Ramos (cell line): ENCODE data around the gene PDPK1.

Source experiments
- in situ Hi-C: fragments of 300-500 bp; cut with MboI; formaldehyde crosslinking; loops from one replicate; pipeline ENCODE4 v1.14.3; 2022; ENCODE audit warnings: low sequenced_read_pairs; ENCODE audit not compliant: unreplicated experiment

Gene PDPK1

DNA sequence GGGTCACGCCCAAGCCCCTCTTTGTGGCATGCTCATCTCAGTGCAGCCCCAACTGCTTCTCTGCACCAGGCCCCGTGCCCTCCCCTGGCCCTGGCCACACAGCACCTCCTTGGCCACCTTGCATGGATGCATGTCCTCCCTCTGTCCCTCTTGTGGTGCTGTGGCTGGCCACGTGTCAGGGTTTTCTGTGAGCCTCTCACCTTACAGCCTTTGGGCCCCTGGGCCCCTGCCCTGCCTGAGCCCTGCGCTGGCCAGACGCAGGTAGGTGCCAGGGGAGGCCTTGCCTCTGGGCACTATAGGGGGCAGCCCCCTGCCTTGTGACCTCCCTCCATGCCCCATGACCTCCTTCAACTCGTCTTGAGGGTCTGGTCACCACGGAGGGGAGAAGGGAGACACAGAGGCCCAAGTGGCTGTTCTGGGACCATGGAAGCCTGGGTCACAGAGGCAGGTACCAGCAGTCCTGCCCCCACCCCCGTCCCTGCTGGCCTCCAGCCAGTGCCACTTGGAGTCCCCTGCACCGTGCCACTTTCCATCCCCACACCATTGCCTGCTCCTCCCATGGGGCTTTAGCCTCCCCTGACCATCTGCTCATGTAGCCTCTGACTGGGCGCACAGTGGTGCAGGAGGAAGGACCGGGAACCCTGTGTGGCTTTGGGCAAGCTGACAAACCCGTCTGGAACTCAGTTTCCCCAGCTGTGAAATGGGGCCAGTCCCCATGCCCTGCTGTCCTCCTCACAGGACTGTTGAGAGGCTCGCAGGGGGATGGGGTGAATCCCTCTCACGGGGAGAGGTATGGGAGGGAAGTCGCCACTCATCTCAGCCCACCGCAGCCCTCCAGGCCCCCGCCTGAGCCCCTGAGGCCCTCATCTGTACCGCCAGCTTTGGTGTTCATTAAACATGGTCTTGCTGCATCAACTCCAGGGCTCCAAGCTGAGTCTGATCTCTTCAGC is 35.6 kb upstream of the PDPK1 start:
- in situ Hi-C loops = loop anchor here (25.0 kb wide), 1 partner anchor 490 kb away; the partner anchor contains the start of genes NPW and ZNF598

DNA sequence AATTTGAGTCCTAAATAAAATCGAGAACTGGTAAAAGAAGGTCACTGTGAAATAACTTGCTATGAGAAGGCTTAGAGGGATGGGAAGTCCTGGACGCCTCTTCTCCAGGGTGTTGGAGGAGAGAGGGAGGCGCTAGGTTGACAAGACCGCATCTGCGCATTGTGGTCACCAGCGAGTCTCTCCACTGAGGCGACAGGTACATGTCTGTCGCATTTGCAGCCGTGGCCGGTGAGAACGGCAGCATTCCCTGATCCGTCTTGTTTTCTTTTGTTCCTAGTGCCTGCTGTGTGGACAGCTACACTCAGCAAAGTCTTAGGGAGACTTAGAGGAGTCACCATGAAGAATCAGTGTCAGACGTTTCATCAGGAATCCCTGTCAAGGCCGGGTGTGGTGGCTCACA is 32.1 kb upstream of the PDPK1 start:
- in situ Hi-C loops = loop anchor here (25.0 kb wide), 1 partner anchor 493 kb away; the partner anchor contains the start of genes NPW and ZNF598

DNA sequence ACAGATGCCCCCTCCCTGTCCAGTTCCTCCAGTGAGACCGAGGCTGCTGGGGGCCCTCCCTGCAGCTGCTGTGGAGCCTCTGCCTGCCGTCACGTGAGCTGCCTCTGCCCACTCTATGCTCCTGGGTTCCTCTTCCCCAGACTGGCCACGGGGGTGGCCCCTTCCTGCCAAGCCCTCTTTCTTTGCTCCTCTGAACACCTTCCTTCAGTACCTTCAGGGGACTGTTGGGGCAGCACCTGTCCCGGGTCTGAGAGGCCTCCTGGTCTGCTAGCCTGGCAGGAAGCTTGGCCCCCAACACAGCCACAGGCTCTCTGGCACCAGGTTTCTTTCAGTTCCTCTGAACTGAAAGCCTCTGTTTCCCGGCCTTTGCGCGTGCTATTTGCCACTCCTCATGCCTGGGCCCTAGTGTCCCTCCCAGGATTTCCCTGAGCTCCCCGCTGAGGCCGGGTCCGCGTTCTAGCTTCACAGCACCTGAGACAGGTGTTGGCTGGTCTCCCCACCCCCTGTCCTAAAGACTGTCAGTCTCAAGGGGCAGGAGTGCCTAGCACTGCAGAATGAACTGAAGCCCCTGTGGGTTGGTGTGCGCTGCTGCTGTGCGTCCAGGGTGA is 30.7 kb upstream of the PDPK1 start:
- in situ Hi-C loops = loop anchor here (25.0 kb wide), 1 partner anchor 495 kb away; the partner anchor contains the start of genes NPW and ZNF598

DNA sequence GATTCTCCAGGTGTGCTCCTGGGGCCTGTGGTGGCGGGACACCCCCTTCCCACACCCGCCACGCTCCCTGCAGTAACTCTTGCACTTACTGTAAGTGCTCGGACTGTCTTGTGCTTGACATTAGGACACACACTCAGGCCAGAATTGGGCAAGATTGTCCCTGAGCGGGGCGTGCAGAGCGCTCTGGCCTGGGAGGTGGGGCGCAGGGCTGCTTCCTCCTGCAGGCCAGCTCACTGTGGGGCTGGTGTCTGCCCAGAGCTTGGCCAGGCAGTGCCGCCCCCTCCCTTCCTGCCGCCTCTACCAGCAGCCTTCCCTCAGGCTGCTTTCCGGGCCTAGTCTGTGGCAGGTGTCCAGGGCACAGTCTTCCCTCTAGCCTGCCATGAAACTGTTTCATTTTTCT is 30.2 kb upstream of the PDPK1 start:
- in situ Hi-C loops = loop anchor here (25.0 kb wide), 1 partner anchor 495 kb away; the partner anchor contains the start of genes NPW and ZNF598

DNA sequence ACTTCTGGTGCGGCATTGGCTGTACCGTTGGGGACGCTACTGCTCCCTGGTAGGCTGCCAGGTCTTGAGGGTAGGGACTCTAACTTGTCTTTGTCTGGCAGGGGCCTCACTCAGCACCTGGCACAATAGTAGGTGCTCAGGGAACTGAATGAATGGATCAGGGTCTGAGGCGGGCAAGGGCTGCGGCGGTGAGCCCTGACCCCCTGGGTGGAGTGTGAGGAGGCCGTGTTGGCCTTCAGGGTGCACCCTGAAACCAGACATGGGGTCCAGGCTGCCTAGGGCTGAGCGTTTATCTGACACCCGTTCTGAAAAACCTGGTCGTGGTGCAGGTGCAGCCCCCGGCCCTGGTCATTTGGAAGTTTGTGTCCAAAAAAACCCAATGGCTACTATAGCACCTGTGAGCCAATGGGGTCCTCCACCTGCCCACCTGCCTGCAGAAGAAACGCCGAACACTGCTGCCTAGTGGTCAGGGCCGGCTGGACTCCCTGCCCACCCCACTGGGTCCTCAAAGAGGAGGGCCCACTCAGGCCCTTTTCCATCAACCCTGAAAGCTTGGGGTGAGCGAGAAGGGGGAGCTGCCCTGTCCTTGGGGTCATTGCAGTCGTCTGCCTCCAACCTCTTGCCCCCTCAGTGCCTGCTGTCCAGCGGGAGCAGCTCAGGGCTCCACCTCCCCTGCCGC is 29.0 kb upstream of the PDPK1 start:
- in situ Hi-C loops = loop anchor here (25.0 kb wide), 1 partner anchor 497 kb away; the partner anchor contains the start of genes NPW and ZNF598

DNA sequence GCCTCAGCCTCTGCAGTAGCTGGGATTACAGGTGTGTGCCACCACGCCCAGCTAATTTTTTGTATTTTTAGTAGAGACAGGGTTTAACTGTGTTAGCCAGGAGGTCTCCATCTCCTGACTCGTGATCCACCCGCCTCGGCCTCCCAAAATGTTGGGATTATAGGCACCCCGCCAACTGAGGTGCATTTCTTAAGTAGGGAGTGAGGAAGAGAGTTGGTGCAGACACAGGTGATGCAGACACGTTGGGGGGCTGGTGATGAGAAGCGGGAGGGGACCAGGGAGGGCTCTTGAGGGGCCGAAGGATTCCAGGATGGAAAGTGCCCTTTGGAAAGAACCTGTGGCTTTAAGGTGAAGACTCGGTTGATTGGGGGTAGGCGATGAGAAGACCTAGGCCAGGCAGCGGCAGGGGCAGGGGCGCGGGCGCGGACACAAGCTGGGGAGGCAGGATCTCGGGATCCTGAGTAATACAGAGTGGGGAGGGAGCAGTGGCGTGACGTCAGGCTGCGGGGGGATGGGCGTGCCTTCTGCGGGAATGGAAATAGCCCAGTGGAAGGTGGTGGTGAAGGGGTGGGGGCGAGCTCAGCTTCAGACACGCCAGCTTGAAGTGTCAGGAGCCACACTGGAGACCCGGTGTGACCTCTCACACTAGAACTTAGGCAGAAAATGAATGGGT is 26.6 kb upstream of the PDPK1 start:
- in situ Hi-C loops = loop anchor here (25.0 kb wide), 1 partner anchor 499 kb away; the partner anchor contains the start of genes NPW and ZNF598

DNA sequence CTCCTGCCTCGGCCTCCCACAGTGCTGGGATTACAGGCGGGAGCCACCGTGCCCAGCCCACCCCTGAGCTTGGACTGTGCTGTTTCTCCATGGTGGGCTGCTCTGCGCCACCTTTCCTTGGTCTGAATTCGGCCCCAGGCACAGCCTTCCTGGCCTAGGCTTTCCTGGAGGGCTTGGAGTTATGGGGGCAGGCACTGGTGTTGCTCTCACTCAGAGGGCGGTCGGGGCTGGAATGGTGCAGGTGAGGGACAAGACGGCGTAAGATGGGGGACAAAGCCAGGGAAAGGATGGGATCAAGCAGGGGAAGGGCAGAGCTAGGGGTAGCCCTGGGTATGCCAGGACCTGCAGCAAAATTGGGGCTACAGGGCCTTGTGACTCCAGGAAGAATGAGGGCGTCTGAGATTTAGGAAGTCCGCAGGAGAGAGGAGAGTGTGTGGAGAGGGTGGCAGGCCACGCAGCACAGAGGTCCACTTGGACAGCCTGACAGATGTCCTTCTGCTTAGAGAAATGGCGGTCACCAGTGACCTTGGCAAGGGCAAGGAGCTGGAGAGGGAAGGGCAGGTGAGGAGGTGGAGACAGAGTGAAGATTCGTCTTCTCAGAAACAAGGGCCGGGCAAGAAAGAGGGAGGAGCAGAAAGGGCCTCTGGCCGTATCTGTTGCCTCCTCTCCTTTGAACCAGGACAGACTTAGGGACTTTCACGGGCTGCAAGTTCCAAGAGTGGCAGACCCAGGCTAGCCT is 25.7 kb upstream of the PDPK1 start:
- in situ Hi-C loops = loop anchor here (25.0 kb wide), 1 partner anchor 500 kb away; the partner anchor contains the start of genes NPW and ZNF598

DNA sequence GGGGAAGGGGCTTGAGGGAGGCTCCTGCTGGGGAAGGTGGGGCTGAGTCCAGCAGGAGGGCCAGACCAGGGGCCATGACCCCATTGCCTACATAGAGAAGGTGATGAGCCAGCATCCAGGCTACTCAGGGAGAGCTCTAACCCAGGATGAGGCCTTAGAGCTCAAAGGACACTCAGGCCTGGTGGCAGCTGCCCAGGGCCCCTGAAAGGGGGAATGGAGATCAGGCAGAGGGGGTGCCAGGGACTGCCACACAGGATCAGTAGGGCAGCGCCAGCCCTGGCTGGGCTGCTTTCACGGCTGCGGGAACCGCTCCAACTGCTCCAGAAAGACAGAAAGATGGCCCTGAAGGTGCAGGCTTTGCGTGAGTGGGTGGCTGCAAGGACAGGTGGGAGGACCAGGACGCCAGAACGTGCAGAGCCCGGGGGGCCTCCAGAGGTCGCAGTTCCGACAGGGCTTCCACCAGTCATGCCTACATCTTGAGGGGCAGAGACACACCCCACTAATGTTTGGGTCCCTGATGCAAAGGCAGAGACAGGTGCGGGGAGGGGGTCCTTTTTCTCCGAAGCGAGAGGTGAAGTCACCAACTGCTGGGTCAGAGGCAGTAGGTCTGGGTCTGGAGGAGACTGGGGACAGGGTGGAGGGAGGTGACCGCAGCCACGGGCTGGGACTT is 25.0 kb upstream of the PDPK1 start:
- in situ Hi-C loops = loop anchor here (25.0 kb wide), 1 partner anchor 501 kb away; the partner anchor contains the start of genes NPW and ZNF598

DNA sequence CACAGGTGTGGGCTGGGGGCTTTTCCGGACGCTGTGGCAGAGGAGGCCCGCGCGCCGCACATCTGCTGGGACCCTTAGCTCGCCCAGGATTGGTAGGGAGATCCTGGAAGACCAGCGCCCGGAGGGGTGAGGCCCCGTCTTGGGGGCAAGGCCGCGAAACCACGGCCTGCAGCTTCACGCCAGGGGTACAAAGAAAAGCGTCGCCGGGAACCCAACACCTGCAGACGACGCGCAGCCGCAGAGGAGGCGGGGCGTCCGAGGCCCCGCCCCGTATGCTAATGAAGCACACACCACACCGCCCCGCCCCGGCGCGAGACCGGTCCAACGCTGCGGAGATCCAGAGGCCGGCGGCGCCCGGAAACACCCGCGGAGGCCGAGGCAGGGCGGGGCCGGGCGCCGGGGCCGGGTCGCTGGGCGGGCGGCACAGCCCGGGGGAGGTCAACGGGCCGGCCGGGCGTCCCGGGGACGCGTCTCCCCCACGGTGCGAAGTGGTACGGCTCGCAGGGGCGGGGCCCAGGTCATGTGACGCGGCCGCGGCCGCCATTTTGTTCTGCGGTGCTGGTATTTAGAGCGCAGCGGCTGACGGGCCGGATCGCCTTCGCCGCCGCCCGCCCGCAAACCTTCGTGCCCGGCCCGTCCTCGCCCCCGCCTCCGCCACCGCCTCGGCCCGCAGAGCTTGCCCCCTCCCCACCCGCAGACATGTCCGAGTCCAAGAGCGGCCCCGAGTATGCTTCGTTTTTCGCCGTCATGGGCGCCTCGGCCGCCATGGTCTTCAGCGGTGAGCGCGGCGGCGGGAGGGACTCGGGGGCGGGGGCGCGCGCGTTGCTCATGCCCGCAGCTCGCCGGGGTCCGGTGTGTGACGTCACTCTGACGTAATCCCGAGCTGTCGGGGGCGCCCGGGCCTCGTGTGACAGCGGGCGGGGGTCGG is 24.2 kb upstream of the PDPK1 start, which contains the start of gene ATP6V0C:
TSS of gene ATP6V0C (plus strand) at position 548 of the 928 bp plus-strand sequence. CDS start at position 700, 152 bp downstream.
- in situ Hi-C loops = loop anchor here (25.0 kb wide), 1 partner anchor 501 kb away; the partner anchor contains the start of genes NPW and ZNF598

DNA sequence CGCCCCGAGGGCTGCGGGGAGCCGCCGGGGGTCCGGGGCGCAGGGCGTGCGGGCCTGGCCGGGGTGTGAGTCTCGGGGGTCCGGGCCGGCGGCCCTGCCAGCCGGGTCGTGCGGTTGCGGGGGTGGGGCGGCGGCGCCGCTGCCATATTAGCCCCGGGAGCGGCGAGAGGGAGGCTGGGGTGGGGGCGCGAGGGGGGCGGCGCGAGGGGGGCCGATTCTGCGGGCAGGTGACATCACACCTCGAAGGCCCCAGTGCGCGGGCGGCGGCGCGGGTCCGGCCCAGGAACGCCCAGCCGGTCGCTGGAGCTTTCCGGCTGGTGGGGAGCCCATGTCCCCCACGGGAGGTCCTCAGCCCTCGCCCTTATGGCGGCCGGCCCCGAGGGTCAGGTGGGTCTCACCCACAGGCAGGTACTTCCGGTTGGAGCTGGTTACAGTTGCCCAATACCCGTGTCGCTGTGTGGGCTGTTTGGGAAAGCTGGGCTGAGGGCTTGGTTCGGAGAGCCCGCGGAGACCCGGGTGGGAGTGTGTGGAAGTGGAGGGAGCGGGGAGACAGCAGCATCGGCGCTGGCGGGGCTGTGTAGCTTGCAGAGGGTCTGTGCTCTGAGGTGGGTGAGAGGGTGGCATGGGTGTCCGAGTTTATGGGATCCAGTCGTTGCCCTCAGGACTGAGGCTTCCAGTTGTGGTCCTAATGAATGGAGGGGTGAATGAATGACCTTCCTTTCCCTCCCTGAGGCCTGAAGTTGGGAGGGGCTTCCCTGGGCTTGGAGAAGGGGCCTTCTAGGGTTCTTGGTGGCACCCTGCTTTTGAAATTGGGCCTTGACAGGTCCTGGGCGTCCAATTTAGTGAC is 23.3 kb upstream of the PDPK1 start:
- in situ Hi-C loops = loop anchor here (25.0 kb wide), 1 partner anchor 502 kb away; the partner anchor contains the start of genes NPW and ZNF598

DNA sequence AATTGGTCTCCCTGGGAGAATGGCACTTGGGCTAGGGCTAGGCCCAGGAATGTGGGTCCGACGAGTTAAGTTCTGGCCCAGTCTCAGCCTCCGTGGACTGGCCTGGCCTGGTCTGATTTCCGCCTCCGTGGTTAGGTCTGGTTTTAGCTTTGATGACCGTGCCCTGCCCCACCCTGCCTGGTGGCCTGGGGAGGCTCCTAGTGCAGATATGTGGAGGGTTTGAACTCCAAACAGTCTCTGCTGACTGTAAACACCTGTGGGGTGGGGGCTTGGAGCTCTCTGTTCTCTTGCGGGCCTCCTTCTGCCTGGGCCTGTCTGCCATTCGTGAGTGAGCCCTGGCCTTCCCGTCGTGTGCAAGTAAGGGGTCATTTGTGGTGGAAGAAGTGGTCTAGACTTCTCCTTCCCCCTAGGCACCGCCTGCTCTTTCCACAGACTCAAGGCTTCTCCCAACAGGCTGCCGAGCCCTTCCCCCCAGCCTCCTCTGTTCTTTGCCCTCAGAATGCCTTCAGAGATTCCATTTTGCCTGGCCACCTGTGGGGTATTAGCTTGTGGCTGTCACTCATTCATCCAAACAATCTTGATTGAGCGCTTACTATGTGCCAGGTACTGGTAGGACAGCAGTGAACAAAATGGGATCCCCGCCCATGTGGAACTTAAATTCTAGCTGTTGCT is 22.5 kb upstream of the PDPK1 start:
- in situ Hi-C loops = loop anchor here (25.0 kb wide), 1 partner anchor 503 kb away; the partner anchor contains the start of genes NPW and ZNF598

DNA sequence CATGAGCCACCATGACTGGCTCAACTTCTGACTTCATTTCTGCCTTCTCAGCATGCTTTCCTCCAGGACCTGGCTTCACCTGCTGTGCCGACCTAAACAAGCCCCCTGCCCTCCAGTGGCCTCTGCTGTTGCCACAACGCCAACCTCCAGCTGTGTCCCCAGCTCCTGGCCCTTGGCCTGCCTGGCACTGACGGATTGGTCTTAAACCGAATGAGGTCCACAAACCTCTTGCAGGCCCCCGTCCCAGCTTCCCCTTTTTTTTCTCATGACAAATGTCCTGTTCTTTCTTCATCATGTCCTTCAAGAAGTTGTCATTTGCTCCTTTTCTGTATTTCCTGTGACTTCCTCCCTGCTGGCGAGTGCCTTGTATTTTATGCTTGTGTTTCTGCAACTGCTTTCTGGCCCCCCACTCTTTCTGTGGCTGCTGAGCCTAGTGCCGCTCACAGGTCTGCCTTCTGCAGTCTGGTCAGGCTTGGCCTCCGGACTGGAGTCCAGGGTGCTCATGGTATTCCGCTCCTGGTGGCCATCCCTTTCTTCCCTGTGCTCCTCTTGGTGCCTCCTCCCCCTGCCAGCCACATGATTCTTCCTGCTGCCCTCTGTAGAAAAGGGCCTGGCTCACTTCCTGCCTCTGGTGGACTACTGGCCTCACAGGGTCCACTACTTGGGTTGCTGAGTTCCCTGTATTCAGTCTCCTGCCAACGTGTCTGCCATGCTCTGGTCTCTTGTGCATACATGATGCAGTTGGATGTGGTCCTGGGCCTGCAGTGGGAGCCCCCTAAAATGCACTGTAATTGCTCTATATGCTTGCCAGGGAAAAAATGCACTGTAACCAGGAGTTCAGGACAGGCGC is 21.2 kb upstream of the PDPK1 start:
- in situ Hi-C loops = loop anchor here (25.0 kb wide), 1 partner anchor 504 kb away; the partner anchor contains the start of genes NPW and ZNF598

DNA sequence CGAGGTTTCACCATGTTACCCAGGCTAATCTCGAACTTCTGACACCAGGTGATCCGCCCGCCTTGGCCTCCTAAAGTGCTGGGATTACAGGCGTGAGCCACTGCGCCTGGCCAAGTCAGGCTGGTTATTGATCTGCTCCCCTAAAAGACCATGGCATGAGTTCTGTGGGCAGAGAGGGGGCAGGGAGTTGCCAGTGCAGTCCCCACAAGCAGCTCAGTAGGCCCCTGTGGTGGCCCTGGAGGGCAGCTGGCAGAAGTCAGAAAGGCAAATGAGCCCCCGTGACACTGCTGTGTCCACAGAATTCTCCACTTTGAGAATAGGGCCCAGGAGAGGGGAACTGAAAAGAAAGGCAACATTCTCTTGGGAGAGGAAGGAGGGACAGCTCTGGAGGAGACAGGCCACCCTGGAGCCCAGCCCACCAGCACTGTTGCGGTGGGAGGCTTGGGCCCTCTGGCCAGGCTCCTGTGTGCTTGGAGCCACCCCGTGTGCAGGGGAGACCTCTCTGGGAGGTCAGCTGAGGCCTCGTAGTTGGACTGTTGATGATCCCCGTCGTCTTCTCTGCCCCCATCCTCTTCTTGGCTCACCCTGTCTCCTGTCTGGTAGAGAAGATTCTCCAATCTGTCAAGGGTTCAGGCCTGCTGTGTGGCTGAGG is 19.7 kb upstream of the PDPK1 start:
- in situ Hi-C loops = loop anchor here (25.0 kb wide), 1 partner anchor 506 kb away; the partner anchor contains the start of genes NPW and ZNF598
